Heart left ventricle (tissue), 13 donors: Measurements from ENCODE around the gene TPSAB1.

Source experiments
- POLR2A ChIP-seq, 2 donors: fragments of 450-650 bp; IDR thresholded peaks; one replicate each; pipeline ENCODE4 v1.6.1; 2017; ENCODE audit warnings: antibody characterized with exemption in 2 of 2, mild to moderate bottlenecking in 2 of 2, moderate library complexity in 2 of 2
- TF ChIP-seq, protein P1 (sequence below), 12 donors: fragments of 200-600 bp; sonication (generic) in 4 of 12; IDR thresholded peaks; one replicate each; pipeline versions ENCODE4 v1.5.0 to v1.8.0; 2018 to 2022; ENCODE audit warnings: antibody characterized with exemption in 12 of 12, mild to moderate bottlenecking in 5 of 12
- donor health status: ischemic (EF 13 %, LVEDD 7.1; RV severe dilation, severe dysfunction).
- donor health status: DM: no; HTN: yes; CAD: no.
- donor health status: DM: no; HTN: no; CAD: no.
- donor health status: ischemic (EF 25% LVEDD 6.9; RV normal size, moderate dysfunction).
- donor health status: ischemic (EF 25% LVEDD 5.7; RV mildly dilated, moderate dysfunction).
- donor health status: ischemic (EF 35%, LVEDD 5.7; RV mildly dilated, moderate dysfunction).
- donor health status: nonischemic (EF 11% LVEDD 7.7; RV severe dilation, severe dysfunction).
- donor health status: DM: yes; HTN: yes; CAD: no.
- donor health status: PGD.
- donor health status: ischemic (EF 29% LVEDD 5.4; RV normal size, mild dysfunction).
- donor health status: nonischemic (EF 23%, LVEDD 6.1; RV moderate dilation, normal function).

DNA sequence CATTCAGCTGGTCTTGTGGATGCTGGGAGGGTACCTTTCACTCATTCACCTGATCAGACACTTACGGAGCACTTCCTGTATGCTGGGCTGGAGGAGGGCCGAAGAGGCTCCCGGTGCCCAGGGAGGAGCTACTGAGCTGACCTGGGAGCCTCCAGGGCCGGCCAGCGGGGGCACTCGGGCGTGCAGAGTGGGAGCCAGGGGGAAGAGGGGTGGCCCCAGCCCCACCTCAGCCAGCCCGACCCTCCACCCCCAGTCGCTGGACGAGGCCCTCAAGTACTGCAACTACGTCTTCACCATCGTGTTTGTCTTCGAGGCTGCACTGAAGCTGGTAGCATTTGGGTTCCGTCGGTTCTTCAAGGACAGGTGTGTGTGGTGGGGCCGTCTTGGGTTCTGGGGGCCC, 25.8 kb upstream of the TPSAB1 start:
- no peak for TF ChIP-seq POLR2A (IDR thresholded peaks at IDR 0.05)
- TF ChIP-seq, protein P1, sequence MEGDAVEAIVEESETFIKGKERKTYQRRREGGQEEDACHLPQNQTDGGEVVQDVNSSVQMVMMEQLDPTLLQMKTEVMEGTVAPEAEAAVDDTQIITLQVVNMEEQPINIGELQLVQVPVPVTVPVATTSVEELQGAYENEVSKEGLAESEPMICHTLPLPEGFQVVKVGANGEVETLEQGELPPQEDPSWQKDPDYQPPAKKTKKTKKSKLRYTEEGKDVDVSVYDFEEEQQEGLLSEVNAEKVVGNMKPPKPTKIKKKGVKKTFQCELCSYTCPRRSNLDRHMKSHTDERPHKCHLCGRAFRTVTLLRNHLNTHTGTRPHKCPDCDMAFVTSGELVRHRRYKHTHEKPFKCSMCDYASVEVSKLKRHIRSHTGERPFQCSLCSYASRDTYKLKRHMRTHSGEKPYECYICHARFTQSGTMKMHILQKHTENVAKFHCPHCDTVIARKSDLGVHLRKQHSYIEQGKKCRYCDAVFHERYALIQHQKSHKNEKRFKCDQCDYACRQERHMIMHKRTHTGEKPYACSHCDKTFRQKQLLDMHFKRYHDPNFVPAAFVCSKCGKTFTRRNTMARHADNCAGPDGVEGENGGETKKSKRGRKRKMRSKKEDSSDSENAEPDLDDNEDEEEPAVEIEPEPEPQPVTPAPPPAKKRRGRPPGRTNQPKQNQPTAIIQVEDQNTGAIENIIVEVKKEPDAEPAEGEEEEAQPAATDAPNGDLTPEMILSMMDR (IDR thresholded peaks at IDR 0.05) = no peak
